Hematopoietic multipotent progenitor cell (in vitro differentiated cells): ENCODE data around the gene SLC51A. TPM values are rescaled to one million over a fixed set of nuclear protein-coding genes. Genes with fewer than 3 reads are reported as not detected.

ENCODE experiments used
- DNase-seq, 3 donors: peaks; one replicate each; pipeline ENCODE4 v3.0.0-alpha.2; 2011 to 2015; ENCODE audit warnings: low read depth in 2 of 3, low spot score in 2 of 3
- small RNA-seq: library from RNA; depleted of rRNA; stranded (forward); fragments of <200 nt; gene quantifications from one replicate; pipeline ENCODE3, GENCODE V24; 2012
- total RNA-seq: library from RNA; depleted of rRNA; stranded (reverse); fragments of >200 nt; gene quantifications from one replicate; pipeline ENCODE4 v1.2.3, GENCODE V29; 2012

Gene SLC51A
- total RNA-seq, 1 donor = not detected

- no peak for DNase-seq
Observed at GRCh38 chr3:196281962-196282361, 65.6 kb downstream of the SLC51A start.

Small RNA genes within 50 kb of the gene (small RNA-seq; reads per million reads assigned to genes)
- gene RF00019 = not detected

Other genes with a start within 250 kb of the SLC51A start
- gene TFRC, start 134.4 kb upstream of the SLC51A start, total RNA-seq = 141 TPM
- gene ZDHHC19, start 5.1 kb upstream of the SLC51A start, total RNA-seq = 0.27 TPM
- gene PCYT1A, start 71.2 kb downstream of the SLC51A start, total RNA-seq = 57.1 TPM
- 2.2 TPM for gene DYNLT2B, start 101.7 kb downstream of the SLC51A start, total RNA-seq
- not detected for gene TM4SF19, start 121.9 kb downstream of the SLC51A start, total RNA-seq
- 14.8 TPM for gene UBXN7, start 215.9 kb downstream of the SLC51A start, total RNA-seq